HG02623 (cell line): ENCODE data around the gene MMP14.
A peak's percentile ranks its signal among the peaks of the same experiment; 100 is the strongest.
"Not testable (repeated sequence)": the region's sequence is repeated elsewhere in the genome, so short reads cannot be mapped to it uniquely, and the experiment has no call there.

Experiments used
- ATAC-seq: cut with Tn5 transposase; IDR thresholded peaks from one replicate; pipeline ENCODE4 v1.9.1; 2021; ENCODE audit warnings: moderate library complexity; ENCODE audit not compliant: unreplicated experiment

The MMP14 gene

DNA sequence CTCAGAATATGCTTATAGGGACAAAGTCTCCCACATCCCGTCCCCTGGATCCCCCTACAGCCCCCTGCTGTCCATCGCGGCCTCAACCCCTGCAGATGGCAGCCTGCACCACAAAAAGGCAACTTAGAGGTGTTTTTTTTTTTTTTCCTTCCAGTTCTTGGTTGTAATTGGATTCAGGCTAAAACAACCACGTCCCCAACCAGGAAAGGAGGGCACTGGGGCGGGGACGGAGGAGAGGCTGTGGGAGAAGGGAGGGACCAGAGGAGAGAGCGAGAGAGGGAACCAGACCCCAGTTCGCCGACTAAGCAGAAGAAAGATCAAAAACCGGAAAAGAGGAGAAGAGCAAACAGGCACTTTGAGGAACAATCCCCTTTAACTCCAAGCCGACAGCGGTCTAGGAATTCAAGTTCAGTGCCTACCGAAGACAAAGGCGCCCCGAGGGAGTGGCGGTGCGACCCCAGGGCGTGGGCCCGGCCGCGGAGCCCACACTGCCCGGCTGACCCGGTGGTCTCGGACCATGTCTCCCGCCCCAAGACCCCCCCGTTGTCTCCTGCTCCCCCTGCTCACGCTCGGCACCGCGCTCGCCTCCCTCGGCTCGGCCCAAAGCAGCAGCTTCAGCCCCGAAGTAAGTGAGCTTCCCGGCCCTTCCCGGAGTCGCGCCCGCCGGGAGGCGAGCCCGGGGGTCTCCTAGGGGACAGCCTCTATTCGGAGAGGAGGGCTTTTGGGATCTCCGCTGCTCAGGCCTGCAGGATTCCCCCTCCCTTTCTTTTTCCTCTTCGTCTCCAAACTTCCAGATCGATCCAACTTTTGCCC is at the start of gene MMP14:
MMP14 (plus strand) TSS at position 285 of the 813 bp plus-strand sequence; CDS start at position 518, 233 bp downstream.
- ATAC-seq = no peak

DNA sequence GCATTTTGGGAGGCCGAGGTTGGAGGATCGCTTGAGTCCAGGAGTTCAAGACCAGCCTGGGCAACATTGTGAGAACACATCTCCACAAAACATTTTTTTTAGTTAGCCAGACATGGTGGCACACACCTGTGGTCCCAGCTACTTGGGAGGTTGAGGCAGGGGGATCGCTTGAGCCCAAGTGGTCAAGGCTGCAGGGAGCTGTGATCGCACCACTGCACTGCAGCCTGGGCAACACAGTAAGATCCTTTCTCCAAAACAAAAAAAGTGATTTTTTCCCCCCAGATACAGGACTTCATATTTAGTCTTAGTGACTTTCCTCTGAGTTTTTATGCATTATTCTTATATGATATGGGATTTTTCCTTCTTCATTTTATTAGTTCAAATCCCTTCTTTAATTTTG is 49.7 kb upstream of the MMP14 start:
- no peak for ATAC-seq

DNA sequence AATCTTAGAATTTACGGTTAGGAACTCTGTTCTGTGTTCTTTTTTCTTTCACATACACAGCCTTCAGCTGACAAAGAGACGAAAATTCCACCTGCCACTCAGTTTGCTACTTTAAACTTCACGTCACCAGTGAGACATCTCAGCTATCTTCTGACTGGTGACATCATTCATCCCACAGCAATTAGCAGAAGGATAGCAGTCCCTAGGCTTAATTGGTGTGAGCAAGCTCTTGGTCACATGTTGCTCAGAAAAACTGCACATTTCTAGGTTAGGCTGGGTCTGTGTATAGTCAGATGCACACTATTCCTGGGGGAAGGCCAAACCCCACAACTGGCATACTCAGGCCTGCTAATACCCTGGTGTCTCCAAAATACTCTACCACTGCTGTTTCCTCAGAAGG is 45.1 kb upstream of the MMP14 start:
- ATAC-seq = no peak

DNA sequence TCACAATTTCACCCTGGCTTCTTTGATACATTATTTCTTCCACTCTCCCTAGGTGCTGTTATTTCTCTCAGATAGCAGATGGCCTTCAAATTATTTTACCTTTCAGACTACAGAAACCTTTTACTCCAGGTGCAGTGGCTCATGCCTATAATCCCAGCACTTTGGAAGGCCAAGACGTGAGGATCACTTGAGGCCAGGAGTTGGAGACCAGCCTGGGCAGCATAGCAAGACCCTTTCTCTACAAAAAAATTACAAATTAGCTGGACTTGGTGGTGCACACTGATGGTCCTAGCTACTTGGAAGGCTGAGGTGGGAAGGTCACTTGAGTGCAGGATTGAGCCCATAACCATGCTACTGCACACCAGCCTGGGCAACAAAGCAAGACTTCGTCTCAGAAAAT is 44.2 kb upstream of the MMP14 start:
- ATAC-seq = no peak

DNA sequence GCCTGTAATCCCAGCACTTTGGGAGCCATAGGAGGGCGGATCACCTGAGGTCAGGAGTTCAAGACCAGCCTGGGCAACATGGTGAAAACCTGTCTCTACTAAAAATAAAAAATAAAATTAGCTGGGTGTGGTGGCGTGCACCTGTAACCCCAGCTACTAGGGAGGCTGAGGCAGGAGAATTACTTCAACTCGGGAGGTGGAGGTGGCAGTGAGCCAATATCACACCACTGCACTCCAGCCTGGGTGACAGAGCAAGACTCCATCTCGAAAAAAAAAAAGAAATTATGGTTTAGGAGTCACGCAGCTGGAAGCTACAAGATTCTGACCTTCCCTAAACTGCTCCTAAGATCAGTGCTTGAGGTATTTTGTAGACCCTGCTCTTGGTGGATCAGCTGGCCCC is 42.8 kb upstream of the MMP14 start:
- not testable (repeated sequence) for ATAC-seq

DNA sequence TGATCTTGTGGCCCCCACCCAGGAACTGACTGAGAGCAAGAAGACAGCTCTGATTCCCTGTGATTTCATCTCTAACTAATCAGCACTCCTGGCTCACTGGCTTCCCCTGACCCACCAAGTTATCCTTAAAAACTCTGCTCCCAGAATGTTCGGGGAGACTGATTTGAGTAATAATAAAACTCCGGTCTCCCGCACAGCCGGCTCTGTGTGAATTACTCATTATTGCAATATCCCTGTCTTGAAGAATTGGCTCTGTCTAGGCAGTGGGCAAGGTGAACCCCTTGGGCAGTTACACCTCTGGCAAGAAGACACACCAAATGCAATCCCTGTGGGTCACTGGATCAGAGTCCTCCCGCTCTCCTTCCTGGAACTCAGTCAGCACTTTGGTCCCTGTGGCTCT is 42.4 kb upstream of the MMP14 start:
- ATAC-seq = no peak

DNA sequence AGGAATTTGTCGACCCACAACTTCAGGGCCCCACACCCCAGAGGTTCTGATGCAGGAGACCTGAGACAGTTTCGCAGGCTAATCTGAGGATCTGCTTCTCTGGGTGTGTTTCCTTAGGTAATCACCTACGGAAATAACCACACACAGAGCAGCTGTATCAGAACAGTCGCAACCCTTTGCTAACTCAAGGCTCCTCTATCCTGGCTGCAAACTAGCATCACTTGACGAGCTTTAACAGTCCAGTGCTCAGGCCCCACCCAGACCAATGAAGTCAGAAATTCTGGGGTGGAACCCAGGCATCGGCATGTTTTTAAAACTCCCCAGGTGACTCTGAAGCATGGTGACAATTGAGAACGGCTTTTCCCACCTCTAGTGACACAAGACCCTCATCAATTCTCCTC is 41.8 kb upstream of the MMP14 start:
- ATAC-seq = no peak

DNA sequence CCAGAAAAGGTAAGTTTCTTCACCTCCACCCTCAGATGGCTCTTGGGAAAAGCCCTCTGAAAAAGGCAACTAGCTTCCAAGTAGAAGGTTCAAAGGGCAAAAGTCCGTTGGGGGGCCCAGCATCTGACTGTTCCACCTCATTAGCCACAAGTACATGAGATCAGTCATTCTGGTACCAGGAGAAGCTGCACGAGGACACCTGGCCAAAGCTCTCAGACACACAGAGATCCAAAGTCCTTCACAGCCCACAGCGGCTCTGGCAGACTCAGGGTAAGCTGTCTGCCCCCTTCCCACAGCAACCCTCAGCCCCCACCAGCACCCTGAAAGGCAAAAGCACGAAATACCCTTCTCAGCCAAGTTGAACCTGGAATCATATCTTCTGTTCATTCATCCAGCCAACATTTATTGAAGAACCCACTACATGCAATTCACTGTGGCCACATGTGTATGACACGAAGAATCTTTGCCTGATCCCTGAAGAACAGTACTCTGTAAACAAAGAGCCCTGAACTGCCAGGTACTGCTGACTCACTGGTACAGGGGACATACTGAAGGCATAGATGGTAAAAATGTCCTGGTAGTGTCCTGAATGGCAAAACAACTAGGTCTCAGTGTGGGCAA is 40.2 kb upstream of the MMP14 start:
- peak; percentile 39 for ATAC-seq

DNA sequence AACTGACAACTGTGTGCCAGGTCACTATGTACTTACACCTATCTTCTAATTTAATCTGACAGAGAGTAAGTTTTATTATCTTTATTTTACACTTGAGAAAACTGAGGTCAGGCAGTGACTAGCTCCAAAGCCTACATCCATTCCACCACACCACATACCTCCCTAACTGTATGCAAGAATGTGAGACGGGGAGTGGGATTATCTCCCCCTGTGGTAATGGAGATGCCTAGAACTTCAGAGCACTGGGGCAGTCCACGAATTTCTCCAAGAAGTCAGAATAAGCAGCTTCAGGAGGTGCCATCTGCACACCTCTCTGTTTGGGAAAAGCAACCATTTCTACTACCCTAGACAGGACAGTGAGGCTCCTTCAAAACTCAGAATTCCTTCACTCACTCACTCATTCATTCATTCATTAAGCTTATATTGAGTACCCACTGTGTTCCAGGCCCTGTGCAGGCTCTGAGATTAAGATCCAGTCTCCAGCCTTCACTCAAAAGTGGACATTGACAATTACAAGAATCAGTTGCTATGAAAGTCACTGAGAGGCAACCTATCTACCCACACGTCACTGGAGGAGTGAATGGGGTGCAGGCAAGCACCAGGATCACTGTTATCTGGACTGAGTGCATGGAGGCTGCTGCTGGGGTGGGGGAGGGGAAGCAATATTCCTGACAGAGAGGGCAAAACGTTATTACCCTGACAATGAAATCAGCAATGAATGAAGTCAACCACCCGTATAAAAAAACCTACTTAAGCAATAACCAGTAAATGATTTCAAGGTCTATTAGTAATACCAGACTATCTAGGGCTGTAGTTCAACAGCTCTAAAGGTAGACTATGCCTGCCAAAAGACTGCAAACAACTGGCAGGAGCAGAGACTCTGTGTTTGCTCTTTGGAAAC is 39.1 kb upstream of the MMP14 start:
- ATAC-seq = no peak

DNA sequence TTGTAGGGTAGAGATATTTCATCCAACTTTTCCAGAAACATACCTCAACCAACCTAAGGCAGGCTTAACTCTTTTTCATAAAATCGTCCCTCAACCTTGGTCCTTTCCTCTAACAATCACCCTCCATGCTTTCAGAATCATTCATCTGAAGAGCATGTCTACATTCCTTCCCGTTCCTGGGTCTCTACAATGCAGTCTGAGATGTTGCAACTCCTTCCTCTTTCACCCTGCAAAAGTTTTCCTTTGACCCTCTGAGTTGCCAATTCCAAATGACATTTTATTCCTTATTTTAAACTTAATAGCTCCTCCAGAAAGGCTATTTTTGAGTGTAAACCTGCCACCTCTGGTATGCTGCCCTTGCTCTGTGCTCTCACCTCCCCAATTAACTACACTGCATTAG is 37.9 kb upstream of the MMP14 start:
- no peak for ATAC-seq

DNA sequence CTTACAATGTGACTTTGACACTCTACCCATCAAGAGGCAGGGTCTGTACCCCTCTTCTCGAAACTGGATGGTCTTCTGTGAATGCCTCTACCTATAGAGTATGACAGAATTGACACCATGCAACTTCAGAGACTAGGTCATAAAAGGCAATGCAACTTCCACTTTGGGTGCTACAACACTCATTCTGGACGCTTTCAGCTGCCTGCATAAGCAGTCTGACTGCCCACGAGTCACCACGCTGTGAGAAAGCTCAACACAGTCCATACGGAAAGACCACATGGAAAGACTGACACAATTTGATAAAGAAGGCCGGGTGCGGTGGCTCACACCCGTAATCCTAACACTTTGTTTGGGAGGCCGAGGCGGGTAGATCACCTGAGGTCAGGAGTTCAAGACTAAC is 36.0 kb upstream of the MMP14 start:
- ATAC-seq = no peak

DNA sequence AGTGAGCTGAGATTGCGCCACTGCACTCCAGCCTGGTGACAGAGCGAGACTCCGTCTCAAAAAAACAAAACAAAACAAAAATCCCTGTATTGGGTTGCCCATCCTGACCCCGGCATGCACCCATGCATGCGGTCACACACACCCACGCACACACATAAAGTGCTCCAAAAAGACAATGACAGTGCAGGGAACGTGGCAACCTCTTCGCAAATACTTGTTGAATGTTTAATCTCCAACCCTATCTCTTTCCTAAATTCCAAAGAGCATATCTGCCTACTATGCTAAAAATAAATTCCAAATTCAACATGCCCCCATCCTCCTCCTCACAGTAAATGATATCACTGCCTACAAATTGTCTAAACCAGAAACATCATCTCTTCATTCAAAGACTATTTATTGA is 34.7 kb upstream of the MMP14 start:
- ATAC-seq = no peak

DNA sequence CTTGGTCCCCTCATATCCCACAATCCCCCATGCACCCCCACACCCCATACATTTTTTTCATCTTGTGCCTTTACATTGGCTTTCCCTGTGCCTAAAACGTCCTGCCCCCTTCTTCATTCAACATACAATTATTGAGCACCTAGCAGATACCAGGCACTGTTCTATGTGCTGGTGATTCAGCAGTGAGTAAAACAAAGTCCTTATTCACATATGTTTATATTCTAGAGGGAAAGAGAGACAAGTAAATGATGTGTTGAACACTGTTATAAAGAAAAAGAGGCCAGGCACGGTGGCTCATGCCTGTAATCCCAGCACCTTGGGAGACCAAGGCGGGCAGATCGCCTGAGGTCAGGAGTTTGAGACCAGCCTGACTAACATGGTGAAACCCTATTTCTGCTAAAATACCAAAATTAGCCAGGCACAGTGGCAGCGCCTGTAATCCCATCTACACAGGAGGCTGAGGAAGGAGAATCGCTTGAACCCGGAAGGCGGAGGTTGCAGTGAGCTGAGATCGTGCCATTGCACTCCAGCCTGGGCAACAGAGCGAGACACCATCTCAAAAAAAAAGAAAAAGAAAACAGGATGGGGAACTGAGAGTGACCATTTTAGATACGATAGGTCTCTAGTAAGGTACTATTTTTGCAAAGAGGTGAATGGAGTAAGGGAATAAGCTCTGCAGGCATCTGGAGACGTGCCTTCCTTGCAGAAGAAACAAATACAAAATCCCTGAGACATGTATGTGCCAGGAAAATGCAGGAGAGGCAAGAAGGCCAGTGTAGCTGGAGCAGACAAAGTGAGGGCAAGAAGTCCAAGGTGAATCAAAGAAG is 33.3 kb upstream of the MMP14 start:
- no peak for ATAC-seq

DNA sequence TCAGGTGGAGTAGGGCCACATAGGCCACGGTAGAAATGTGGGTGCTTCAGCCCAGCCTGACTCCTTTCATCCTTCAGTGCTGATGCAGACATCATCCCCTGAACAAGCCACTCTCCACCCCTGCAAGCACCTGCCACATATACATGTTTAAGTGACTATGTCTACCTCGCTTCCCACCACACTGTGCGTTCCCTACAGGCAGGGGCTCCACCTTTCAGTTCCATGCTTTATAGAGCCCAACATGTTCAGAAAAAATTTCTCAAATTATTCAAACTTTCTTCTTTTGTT is 32.8 kb upstream of the MMP14 start:
- ATAC-seq = no peak

DNA sequence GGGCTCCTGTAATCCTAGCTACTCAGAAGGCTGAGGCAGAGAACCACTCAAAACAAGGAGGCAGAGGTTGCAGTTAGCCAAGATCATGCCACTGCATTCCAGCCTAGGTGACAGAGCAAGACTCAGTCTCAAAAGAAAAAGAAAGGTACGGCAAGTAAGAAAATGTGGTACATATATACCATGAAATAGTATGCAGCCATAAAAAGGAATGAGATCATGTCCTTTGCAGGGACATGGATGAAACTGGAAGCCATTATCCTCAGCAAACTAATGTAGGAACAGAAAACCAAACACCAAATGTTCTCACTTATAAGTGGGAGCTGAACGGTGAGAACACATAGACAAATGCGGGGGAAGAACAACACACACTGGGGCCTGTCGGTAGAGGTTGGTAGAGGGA is 31.1 kb upstream of the MMP14 start:
- ATAC-seq = not testable (repeated sequence)

DNA sequence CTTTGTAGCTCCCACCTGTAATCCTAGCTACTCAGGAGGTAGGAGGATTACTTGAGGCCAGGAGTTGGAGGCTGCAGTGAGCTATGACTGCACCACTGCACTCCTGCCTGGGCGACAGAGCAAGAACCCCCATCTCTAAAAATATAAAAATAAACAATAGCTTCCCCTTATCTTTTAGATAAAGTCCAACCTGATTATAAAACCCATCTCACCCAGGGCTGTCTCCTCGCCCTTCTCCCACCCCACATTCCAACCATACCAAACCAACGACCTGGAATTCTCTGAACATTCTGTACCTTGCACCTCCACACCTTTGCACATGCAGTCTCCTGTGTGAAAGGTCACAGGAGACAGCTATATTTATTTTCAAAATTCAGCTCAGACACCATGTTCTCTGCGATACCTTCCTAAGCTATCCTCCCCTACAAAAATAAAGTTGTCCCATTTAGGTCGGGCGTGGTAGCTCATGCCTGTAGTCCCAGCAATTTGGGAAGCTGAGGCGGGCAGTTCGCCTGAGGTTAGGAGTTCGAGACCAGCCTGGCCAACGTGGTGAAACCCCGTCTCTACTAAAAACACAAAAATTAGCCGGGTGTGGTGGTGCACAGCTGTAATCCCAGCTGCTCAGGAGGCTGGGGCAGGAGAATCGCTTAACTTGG is 28.8 kb upstream of the MMP14 start:
- no peak for ATAC-seq

DNA sequence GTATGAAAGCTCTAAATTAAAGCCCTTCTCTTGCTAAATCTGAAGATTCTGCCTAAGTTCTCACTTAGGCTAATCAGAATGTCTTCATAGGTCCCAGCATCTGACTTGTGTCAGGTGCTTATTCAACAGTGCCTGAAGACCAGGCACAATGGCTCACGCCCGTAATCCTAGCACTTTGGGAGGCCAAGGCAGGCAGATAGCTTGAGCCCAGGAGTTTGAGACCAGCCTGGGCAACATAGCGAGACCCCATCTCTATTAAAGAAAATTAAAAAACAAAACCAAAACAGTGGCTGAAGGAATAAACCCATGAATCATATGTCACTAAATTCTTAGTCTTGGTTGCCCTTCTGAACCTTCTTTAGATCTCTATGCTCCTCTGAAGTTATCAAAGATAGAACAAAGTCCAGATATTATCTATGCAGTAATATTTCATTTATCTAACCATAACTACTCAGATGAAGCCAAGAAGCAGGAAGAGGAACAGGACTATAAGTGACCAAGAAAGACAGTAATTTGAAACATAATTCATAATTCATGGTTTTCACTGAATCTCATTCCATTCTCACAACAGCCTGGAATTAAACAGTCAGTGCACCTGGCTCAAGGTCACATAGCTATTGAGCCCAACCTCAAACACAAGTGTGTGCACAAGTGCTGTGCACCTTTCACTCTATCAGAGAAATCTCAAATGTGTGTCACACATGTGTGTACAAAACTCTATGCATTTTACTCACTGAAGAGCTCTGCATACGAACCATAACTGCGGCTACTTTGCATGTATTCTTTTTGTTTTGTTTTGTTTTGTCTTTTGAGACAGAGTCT is 27.8 kb upstream of the MMP14 start:
- no peak for ATAC-seq

DNA sequence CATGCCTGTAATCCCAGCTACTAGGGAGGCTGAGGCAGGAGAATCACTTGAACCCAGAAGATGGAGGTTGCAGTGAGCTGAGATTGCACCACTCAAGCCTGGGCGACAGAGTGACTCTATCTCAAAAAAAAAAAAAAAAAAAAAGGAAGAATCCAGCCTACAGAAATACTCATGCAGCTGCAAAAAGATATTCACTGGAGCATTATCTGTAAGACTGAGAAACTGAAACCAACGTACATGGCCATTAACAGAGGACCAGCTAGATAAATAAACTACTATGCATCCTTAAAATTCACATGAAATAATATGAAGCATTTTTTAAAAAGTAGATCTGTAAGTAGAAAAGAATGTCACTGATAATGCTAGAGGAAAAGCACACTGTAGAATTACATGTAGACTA is 24.7 kb upstream of the MMP14 start:
- no peak for ATAC-seq

DNA sequence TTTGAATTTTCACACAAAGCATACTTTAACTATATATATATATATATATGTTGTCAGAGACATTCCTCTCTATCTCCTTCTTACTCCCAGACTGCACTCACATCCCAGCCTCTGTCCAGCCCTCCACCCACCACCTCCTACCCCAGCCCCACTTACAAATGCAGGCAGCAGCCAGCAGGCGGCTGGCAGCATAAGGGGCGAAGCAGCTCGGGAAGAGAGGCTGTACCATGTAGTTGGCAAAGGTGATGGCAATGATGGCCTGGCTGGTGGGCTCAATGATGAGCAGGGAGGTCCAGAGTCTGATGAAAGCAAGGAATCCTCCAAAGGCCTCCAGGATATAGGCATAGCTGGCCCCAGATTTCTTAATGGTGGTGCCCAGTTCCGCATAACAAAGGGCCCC is 23.6 kb upstream of the MMP14 start:
- ATAC-seq = no peak

DNA sequence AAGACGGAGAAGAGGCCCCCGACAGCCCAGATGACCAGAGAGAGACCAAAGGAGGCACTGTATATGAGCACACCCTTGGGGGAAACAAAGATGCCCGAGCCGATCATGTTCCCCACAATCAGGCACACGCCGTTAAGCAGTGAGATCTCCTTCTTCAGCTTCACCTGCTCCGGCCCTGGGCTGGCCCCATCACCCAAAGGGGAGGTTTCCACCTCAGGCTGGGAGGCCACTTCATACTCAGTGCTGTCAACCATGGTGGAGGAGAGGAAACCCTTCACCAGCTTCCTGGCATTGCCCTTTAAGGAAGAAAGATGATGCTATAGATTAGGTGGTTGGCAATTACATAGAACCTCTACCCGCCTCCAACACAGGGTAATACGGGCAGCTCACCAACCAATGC is 23.2 kb upstream of the MMP14 start:
- ATAC-seq = no peak
